Stimulated activated CD8-positive, alpha-beta memory T cell treated with anti-CD3 and anti-CD28 coated beads, Interleukin-12 subunit alpha, Interleukin-12 subunit beta, amount 100 ng/mL, for 1 hour (primary cell): ENCODE data around the gene RRP7A.
"Not testable (repeated sequence)": the region's sequence is repeated elsewhere in the genome, so short reads cannot be mapped to it uniquely, and the experiment has no call there.

Source experiments
- DNase-seq: peaks from one replicate; pipeline ENCODE4 v3.0.0-alpha.2; 2020; ENCODE audit warnings: low read depth

The RRP7A gene

DNA sequence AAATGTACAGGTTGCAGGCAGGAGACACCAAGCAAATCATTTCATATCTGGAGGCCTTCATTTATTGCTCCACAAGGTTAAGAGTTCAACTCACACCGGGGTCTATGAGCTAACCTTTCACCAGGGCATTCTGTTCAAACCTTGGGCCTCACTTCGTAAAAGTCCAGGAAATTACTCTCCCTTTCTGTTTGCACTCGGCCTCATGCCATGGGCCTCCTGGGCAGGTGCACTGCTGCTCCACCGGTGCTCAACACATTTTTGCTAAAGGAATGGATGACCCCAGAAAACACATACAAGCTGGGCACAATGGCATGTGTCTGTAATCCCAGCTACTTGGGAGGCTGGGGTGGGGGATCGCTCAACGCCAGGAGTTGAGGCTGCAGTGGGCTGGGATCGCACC, 16.6 kb upstream of the RRP7A start:
- DNase-seq: no peak

DNA sequence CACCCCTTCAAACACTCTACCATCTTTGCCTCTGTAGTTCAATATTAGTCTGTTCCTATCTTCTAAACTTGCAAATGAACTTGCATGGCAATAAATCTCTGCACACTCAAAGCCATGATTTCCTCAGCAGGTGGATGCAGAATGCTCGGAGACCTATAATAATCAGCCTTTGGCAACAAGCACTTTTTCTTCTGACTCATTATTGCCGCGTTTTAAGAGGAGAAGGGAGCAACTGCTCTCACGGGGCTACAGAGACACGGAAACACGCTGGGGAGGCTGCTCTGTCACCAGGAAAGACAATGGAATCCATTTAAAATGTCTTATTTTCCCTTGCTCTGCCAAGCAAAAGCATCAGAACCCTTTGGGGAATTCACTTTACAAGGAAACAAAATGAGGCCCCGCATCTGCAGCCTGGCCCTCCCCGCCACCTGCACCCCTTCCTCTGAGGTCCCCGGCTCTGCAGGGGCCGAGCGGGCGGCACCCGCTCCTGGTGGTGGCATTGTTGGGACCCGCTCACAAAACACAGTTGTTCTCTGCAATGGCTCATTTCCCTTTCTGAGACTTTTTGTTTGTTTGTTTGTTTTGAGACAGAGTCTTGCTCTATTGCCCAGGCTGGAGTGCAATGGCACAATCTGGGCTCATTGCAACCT, 15.6 kb upstream of the RRP7A start:
- DNase-seq: not testable (repeated sequence)

DNA sequence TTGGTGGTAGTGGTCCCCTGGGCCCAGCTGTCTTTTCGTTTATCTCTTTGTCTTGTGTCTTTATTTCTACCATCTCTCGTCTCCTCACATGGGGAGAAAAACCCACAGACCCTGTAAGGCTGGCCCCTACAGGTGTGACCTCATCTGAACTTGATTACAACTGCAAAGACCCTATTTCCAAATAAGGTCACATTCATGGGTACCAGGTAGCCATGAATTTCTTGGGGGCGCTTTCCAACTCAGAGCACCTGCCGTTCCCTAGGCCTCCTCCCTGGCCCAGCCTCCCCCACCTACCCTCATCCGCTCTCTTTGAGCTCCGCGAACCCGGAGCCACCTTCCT, 14.0 kb upstream of the RRP7A start:
- DNase-seq: no peak

DNA sequence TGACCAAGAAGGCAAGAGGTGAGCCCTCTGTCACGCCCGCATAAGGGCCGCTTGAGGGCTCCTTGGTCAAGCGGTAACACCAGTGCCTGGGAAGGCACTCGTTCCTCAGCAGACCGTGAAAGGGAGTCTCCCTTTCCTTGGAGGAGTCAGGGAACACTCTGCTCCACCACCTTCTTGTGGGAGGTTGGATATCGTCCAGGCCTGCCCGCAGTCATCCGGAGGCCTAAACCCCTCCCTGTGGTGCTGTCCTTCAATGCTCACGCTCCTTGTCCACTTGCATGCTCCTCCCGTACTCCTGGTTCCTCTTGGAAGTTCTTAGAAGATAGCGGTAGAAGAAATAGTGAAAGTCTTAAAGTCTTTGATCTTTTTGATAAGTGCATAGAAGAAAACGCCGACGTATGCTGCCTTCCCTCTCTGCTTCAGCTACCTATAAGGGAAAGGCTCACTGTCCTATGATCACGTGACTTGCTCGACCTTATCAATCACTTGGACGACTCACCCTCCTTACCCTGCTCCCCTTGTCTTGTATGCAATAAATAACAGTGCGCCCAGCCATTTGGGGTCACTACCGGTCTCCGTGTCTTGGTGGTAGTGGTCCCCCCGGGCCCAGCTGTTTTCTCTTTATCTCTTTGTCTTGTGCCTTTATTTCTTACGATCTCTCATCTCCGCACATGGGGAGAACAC, 11.9 kb upstream of the RRP7A start:
- not testable (repeated sequence) for DNase-seq

GRCh38 chr22:42529435-42529834, 9.8 kb upstream of the RRP7A start:
- DNase-seq: not testable (repeated sequence)

- DNase-seq: no peak
These were observed 9.2 kb upstream of the RRP7A start for GRCh38 chr22:42528591-42529307.

DNA sequence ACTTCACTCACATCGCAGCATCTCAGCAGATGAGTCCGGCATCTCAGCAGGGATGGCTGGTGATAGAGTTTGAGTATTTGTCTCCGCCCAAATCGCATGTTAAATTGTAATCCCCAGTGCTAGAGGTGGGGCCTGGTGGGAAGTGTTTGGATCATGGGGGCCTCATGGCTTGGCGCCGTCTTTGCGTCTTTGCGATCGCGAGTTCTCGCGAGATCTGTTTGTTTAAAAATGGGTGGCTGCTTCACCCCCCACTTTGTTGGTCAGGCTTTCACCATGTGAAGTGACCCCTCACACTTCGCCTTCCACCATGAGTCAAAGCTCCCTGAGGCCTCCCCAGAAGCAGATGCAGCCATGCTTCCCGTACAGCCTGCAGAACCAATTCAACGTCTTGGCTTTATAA, 3.0 kb upstream of the RRP7A start:
- DNase-seq: no peak

DNA sequence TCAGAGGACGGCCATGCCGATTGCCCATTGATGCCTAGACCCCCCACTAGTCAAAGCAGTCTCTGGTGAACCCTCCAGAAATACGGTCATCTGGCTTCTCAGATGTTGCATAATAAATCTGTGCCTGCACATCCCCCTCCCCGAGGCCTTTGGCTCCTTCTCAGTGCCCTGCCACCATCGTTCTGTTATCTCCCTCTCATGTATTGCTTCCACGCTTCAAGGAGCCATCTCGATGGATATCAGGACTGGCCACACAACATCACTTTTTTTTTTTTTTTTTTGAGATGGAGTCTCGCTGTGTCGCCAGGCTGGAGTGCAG, 1.6 kb upstream of the RRP7A start:
- no peak for DNase-seq

DNA sequence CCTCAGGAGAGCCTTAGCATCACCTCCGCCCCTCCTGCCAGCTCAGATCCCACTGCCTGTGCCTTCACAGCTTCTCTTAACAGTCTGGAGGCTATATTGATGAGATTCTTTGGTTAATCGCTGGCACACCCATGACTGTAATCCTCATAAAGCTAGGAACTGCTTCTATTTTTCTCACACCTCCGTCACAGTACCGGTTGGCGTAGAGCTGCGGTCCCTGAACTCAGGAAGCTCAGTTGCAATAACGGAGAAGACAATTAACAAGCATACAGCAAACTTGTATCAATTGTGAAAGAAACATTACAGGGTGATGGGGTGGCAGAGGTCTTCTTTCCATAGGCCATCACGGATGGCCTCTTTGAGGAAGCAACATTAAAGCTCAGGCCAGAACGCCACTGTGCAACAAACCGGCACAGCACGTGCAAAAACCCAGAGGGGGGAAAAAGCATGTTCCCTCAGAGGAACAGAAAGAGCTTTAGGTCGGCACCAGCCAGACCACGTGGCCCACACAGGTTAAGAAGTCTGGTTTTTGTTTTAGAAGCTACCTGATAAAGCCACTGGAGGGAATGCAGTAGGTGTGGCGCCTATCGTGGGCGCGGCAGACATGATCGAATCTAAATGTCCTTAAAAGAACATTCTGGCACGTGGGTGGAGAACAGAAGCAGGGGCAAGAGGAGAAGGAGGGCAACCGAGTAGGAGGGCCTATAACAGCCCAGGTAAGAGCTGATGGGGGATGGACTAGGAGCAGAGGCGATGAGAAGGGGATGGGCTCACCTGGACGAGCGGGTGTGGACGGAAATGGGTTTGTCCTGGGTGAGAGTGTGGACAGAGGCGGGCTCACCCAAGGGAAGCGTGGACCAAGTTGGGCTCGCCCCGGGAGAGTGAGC, 715 bp downstream of the RRP7A start:
- DNase-seq: not testable (repeated sequence)

DNA sequence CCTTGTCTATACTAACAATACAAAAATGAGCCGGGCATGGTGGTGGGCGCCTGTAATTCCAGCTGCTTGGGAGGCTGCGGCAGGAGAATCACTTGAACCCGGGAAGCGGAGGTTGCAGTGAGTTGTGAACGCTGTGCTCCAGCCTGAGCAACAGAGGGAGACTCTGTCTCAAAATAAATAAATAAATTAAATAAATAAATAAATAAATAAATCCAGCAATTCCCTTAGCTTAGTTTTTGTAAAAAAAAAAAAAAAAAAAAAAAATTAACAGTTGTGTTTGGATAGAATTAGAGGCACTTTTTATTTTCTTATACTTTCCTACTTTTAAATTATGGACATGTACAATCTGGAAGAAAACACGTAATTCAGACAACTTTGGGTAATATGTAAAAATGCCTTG, 2.5 kb downstream of the RRP7A start:
- DNase-seq: not testable (repeated sequence)

GRCh38 chr22:42515896-42516295, 3.7 kb downstream of the RRP7A start:
- no peak for DNase-seq

DNA sequence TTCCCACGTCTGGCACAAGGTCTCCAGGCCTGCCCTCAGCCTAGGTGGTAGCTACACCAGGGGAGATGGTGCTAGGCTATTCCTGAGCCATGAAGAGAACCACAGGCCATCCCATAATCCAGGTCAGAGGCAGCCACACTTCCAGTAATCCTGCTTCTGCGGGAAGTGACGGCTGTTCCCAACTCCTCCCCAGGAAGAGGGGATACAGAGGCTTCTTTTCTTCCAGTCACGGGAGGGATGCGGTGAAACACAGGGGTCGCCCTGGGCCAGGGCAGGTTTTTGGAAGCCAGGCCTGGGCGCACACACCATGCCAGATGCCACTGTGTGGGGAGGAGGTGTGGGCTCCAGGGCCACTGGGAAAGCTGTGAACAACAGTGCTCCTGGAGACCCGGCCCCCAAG, 4.3 kb downstream of the RRP7A start:
- not testable (repeated sequence) for DNase-seq

DNA sequence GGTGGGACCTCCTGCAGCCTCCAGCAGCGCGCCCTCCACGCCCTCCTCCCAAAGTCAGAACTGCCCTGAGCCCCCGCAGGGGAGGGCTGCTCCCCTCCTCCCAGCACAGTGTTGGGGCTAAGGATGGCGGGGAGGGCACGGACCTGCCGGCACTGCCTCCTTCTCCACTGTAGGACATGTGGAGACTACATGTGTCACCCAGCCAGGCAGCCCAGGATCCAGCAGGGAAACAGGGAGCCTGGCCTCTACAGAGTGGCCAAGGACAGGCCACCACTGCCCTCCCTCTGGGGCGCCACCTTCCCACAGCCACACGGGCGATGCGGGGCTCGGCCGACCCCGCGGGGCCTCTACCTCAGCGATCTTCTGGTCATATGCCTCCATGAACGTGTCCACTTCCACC, 5.3 kb downstream of the RRP7A start:
- not testable (repeated sequence) for DNase-seq

DNA sequence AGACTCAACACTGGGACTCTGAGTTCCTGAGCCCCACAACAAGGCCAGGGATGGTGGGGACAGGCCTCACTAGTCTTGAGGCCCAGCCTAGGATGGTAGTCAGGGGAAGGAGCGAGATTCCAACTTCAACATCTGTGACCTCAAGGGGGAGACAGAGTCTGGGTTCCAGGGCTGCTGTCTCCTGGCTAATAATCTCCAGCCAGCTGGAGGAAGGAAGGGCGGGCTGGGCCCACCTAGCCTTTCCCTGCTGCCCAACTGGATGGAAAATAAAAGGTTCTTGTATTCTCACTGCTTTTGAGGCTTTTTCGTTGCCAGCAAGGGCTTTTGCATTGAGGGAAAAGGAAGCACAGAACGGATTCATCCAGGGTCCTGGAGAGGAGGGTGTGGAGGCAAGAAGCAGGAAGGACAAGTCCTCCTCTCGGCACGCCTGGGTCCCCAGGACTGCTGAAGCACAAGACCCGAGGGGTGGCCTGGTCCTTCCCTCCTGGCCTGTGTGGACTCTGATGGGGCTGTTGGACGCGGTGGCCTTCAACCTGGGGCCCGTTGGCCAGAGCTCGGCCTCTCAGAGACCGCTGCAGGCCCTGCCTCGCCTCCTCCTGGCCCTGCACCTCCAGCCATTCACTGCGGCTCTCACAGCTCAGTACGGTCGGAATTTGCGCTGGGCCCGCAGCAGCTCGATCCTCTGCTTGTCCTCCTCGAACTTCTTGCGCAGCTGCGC, 7.2 kb downstream of the RRP7A start:
- DNase-seq: not testable (repeated sequence)

- DNase-seq: no peak
These were observed 8.2 kb downstream of the RRP7A start for GRCh38 chr22:42511401-42511891.

- no peak for DNase-seq
These were observed 10.0 kb downstream of the RRP7A start for GRCh38 chr22:42509548-42509947.

DNA sequence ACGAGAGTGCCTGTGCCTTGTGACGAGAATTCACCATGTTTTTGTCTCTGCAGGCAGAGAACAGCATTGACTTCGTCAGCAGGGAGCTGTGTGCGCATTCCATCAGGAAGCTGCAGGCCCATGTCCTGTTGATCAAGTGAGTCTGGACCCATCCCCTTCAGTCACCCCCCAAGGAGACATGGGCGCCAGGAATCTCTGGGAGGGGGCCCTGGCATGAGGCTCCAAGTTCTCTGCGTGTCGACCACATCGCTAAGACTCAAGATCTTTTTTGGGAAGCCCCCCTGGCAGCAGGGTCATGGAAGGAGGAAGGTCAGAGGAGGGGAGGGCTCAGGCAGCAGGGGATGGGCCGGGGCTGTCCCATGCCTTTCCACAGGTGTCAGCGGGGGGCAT, 10.6 kb downstream of the RRP7A start:
- not testable (repeated sequence) for DNase-seq

- DNase-seq: not testable (repeated sequence)
These were observed 11.1 kb downstream of the RRP7A start for GRCh38 chr22:42508327-42508974.

GRCh38 chr22:42500836-42501179, 18.8 kb downstream of the RRP7A start:
- no peak for DNase-seq

DNA sequence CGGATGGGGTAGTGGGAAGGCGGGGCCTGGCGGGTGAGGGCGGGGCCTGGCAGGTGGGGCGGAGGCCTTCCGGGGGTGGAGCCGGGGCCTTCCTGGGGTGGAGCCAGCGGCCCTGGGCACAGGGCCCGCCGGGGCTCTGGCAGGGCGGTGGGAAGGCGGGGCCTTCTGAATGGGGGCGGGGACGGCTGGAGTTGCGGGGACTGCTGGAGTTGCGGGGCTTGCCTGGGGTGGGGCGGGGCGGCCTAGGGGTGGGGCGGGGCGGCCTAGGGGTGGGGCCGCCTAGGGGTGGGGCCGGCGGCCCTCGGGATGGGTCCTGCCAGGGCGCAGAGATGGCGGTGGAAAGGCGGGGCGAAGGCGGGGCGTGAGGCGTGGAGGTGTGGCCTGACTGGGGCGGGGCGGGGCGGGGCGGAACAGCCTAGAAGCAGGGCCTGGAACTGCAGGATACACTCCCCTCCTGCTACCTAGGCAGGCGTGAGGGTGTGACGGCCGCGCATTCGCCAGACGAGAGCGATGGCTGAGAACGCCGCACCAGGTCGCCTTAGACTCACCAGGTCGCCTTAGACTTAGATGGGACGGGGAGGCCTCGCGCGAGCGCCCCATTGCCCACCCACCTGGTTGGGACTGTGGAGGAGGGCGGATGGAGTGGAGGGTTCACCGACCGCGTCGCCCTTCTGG, 19.3 kb downstream of the RRP7A start:
- peak; percentile 55 for DNase-seq

- not testable (repeated sequence) for DNase-seq
These were observed 19.8 kb downstream of the RRP7A start for GRCh38 chr22:42499773-42500160.
